Esophagus muscularis mucosa (tissue), 3 donors: ENCODE measurements around the gene DUOXA1.

Experiments
- CTCF ChIP-seq, 3 experiments: fragments of 200-600 bp in 2 of 3; fragments of 450-650 bp in 1 of 3; sonication (generic) in 2 of 3; IDR thresholded peaks; one replicate each; pipeline ENCODE4 v1.5.1; 2017 to 2019; ENCODE audit warnings: antibody characterized with exemption in 3 of 3, mild to moderate bottlenecking in 2 of 3, moderate library complexity in 1 of 3
- POLR2A ChIP-seq: fragments of 450-650 bp; IDR thresholded peaks from one replicate; pipeline ENCODE4 v1.6.1; 2017; ENCODE audit warnings: antibody characterized with exemption, moderate library complexity, mild to moderate bottlenecking, low read depth

GRCh38 chr15:45167631-45168205 lies 38.0 kb upstream of the DUOXA1 start:
- TF ChIP-seq CTCF (IDR thresholded peaks at IDR 0.05) (no peak), POLR2A (no peak)
